AG04449 (cell line): ENCODE results near the gene MAZ.
"Not testable (repeated sequence)": the region's sequence is repeated elsewhere in the genome, so short reads cannot be mapped to it uniquely, and the experiment has no call there.

ENCODE experiments used
- CTCF ChIA-PET: fragments of 350-600 bp; formaldehyde crosslinking; extraction: SDS; loops from one replicate; lab custom pipeline; 2021; ENCODE audit warnings: antibody characterized with exemption; lab: Yijun Ruan, JAX
- POLR2A ChIA-PET: fragments of 400-600, 350-600 bp; formaldehyde crosslinking; extraction: SDS; loops from one replicate; lab custom pipeline; 2020; ENCODE audit warnings: antibody characterized with exemption, inconsistent platforms; lab: Yijun Ruan, JAX
- DNase-seq: peaks from one replicate; pipeline ENCODE4 v3.0.0-alpha.2; 2010; ENCODE audit warnings: low read depth, low spot score
- H3K4me3 ChIP-seq: 2 replicates; pipeline ENCODE4 v1.5.1; 2011; ENCODE audit warnings: low read depth, mild to moderate bottlenecking, control low read depth, low read length
- CTCF ChIP-seq: IDR thresholded peaks from one replicate; pipeline ENCODE4 v1.5.1; 2011; ENCODE audit warnings: mild to moderate bottlenecking, moderate library complexity, low read length, control low read depth, inconsistent platforms; ENCODE audit not compliant: insufficient read depth; ENCODE audit errors: missing control alignments

MAZ gene

GRCh38 chr16:29791845-29792807 lies 14.2 kb upstream of the MAZ start:
- POLR2A ChIA-PET = no interaction called here
- no peak for DNase-seq
- CTCF ChIA-PET = interaction anchor here (1.7 to 3.7 kb wide), 2 partner anchors 11 to 56 kb away, joined by 7 to 27 read pairs; no protein-coding TSS in a partner anchor
- TF ChIP-seq CTCF = no peak
- H3K4me3 ChIP-seq = peak overlapping the region; percentile 96

GRCh38 chr16:29793153-29793552 lies 13.2 kb upstream of the MAZ start:
- CTCF ChIA-PET, DNase-seq, H3K4me3 ChIP-seq, POLR2A ChIA-PET: not testable (repeated sequence)

GRCh38 chr16:29794231-29794710 lies 12.1 kb upstream of the MAZ start:
- no peak for DNase-seq
- no peak for TF ChIP-seq CTCF
- H3K4me3 ChIP-seq = no peak overlapping the region
- POLR2A ChIA-PET = interaction anchor here (1.3 kb wide), 1 partner anchor 10 kb away, joined by 3 read pairs; no protein-coding TSS in a partner anchor
- CTCF ChIA-PET = interaction anchor here (1.0 to 5.3 kb wide), 4 partner anchors 9 to 65 kb away, joined by 3 to 28 read pairs (median 4); no protein-coding TSS in a partner anchor

- ChIA-PET CTCF (interaction anchor here (3.0 to 4.0 kb wide), 2 partner anchors 11 to 18 kb away, joined by 9 to 27 read pairs; partner anchors contain the start of gene KIF22), POLR2A (interaction anchor here (1.4 kb wide), 1 partner anchor 12 kb away, joined by 3 read pairs; the partner anchor contains the start of gene KIF22)
- TF ChIP-seq CTCF = no peak
- no peak for DNase-seq
- H3K4me3 ChIP-seq = no peak overlapping the region
Observed at GRCh38 chr16:29802416-29802935, 3.9 kb upstream of the MAZ start.

GRCh38 chr16:29804020-29804419 lies 2.3 kb upstream of the MAZ start:
- DNase-seq = no peak
- ChIA-PET CTCF (interaction anchor here (1.3 to 4.0 kb wide), 5 partner anchors 12 to 105 kb away, joined by 4 to 27 read pairs (median 7); partner anchors contain the start of genes KIF22 and PAGR1), POLR2A (interaction anchor here (0.9 to 1.3 kb wide), 3 partner anchors 9 to 14 kb away, joined by 3 to 6 read pairs (median 4); partner anchors contain the start of genes KIF22 and PAGR1)
- no peak overlapping the region; the same call in none of the 2 replicates for H3K4me3 ChIP-seq
- no peak for TF ChIP-seq CTCF

- POLR2A ChIA-PET = interaction anchor here (0.7 to 1.3 kb wide), 4 partner anchors 10 to 18 kb away, joined by 3 to 6 read pairs (median 4); partner anchors contain the start of genes KIF22 and PAGR1
- no peak for DNase-seq
- CTCF ChIA-PET = interaction anchor here (1.3 to 4.0 kb wide), 5 partner anchors 11 to 105 kb away, joined by 4 to 27 read pairs (median 7); partner anchors contain the start of genes KIF22 and PAGR1
- TF ChIP-seq CTCF = no peak
- H3K4me3 ChIP-seq = peak overlapping the region; percentile 86
Observed at GRCh38 chr16:29804455-29805231, 1.7 kb upstream of the MAZ start.
